ENCODE results near the gene NEUROD6.

- TF ChIP-seq GATA2 (IDR thresholded peaks at IDR 0.05; ENCODE audit: low read depth, low read length) (no peak), GATA3 (IDR thresholded peaks at IDR 0.05; ENCODE audit: low read depth, low read length) (no peak)
These were observed 475 bp downstream of the NEUROD6 start for GRCh38 chr7:31340051-31340450.

Data from SH-SY5Y (cell line).